DOHH2 (cell line): Measurements from ENCODE around the gene AHCTF1.

ENCODE experiments used
- EZH2phosphoT487 ChIP-seq: fragments of 200-600 bp; sonication (generic); IDR thresholded peaks from 2 replicates; pipeline ENCODE4 v1.6.1; 2017; ENCODE audit warnings: borderline replicate concordance, mild to moderate bottlenecking, antibody characterized with exemption, low read length, moderate library complexity, mixed read lengths
- TF ChIP-seq, protein P1 (sequence below): fragments of 200-600 bp; sonication (generic); IDR thresholded peaks from one replicate; pipeline ENCODE4 v1.5.1; 2014; ENCODE audit warnings: antibody characterized with exemption, mild to moderate bottlenecking, low read depth, low read length; ENCODE audit not compliant: poor library complexity, severe bottlenecking

DNA sequence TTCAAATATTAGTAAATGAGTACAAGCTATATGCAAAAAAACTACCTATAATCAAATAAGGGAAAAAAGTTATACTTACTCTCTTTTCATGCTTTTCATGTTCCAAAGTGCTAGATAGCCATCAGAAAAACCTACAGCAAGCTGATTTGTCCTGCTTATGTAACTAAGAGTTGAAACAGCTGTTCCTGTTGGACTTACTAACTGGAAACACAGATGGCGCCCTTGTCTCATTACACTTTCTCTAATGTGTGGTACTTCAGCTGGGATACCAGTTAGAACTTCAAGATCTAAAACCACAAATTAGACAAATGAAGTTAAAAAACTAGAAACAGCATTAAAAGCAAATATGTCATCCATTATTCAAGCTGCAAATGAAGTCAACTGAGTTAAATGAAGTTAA lies 24.3 kb downstream of the AHCTF1 start:
- TF ChIP-seq, protein P1, sequence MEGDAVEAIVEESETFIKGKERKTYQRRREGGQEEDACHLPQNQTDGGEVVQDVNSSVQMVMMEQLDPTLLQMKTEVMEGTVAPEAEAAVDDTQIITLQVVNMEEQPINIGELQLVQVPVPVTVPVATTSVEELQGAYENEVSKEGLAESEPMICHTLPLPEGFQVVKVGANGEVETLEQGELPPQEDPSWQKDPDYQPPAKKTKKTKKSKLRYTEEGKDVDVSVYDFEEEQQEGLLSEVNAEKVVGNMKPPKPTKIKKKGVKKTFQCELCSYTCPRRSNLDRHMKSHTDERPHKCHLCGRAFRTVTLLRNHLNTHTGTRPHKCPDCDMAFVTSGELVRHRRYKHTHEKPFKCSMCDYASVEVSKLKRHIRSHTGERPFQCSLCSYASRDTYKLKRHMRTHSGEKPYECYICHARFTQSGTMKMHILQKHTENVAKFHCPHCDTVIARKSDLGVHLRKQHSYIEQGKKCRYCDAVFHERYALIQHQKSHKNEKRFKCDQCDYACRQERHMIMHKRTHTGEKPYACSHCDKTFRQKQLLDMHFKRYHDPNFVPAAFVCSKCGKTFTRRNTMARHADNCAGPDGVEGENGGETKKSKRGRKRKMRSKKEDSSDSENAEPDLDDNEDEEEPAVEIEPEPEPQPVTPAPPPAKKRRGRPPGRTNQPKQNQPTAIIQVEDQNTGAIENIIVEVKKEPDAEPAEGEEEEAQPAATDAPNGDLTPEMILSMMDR, result peak; percentile 61
- TF ChIP-seq EZH2phosphoT487, result no peak
